Breast epithelium (tissue), 3 donors: ENCODE results near the gene MRPL43.

Source experiments
- CTCF ChIP-seq, 3 donors: fragments of 450-650 bp; IDR thresholded peaks; one replicate each; pipeline ENCODE4 v1.5.1; 2016 to 2017; ENCODE audit warnings: antibody characterized with exemption in 3 of 3, mild to moderate bottlenecking in 3 of 3, moderate library complexity in 3 of 3
- POLR2A ChIP-seq: fragments of 450-650 bp; IDR thresholded peaks from one replicate; pipeline ENCODE4 v1.6.1; 2016; ENCODE audit warnings: antibody characterized with exemption, mild to moderate bottlenecking, moderate library complexity

GRCh38 chr10:100968863-100969186, 18.5 kb downstream of the MRPL43 start:
- TF ChIP-seq POLR2A (no peak), CTCF (IDR thresholded peaks at IDR 0.05) (no peak)
